Measurements from ENCODE around the gene SLC39A7. TPM values are rescaled to one million over a fixed set of nuclear protein-coding genes. Genes with fewer than 3 reads are reported as not detected.

Gene SLC39A7
- polyA plus RNA-seq, 1 donor (not counting 4 experiments of a cell fraction or from before 2014, with no cell fraction given), result 54.0 TPM

DNA sequence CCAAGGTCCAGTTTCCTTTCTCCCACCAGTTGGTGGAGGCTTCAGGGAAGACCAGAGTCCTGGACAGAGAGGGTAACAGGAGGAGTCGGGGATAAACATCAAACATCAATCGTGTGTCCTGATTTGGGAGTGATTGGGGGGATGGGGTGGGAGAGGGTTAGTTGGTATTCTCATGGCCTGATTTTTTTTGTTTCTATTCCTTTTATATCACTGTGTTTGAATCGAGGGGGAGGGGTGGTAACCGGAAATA lies 3.4 kb downstream of the SLC39A7 start:
- peaks cover 50% of the 10 kb centered on the region for H3K4me1 ChIP-seq (ENCODE audit: control insufficient read depth, extremely low read depth, insufficient read depth, low read length)
- H4K20me1 ChIP-seq (ENCODE audit: control insufficient read depth, extremely low read depth, insufficient read depth, low read length), result no peaks in the 10 kb centered on the region
- peak overlapping the region; percentile 98 for H3K4me2 ChIP-seq (ENCODE audit: control insufficient read depth, extremely low read depth, insufficient read depth, low read depth, low read length)
- peaks cover 5% of the 10 kb centered on the region for H3K9me1 ChIP-seq (ENCODE audit: control insufficient read depth, extremely low read depth, insufficient read depth, low read length)
- FAIRE-seq (no peak), DNase-seq (ENCODE audit: low read depth, low spot score) (no peak)
- no peak overlapping the region for H3K27ac ChIP-seq (ENCODE audit: control insufficient read depth, insufficient read depth, low read length)
- peaks cover 18 to 26% of the 10 kb centered on the region in 2 experiments for H3K36me3 ChIP-seq (ENCODE audit: control insufficient read depth in 2 of 2, extremely low read depth in 1 of 2, insufficient read depth in 2 of 2, low read length in 2 of 2)
- no peak overlapping the region for H3K9ac ChIP-seq (ENCODE audit: control insufficient read depth, extremely low read depth, insufficient read depth, low read length)
- dilution Hi-C loops (cut with MboI; ENCODE audit: extremely low pct_ligation_motif_present, low sequenced_read_pairs), result no loop called here
- H3K4me3 ChIP-seq (ENCODE audit: control insufficient read depth in 2 of 3, extremely low read depth in 1 of 3, insufficient read depth in 2 of 3, low read depth in 1 of 3, low read length in 3 of 3), result peak overlapping the region in 1 of 3 experiments; percentile 23
- H3K79me2 ChIP-seq (ENCODE audit: control insufficient read depth, insufficient read depth, low read length), result peaks cover 37% of the 10 kb centered on the region
- no peaks in the 10 kb centered on the region for H3K27me3 ChIP-seq (ENCODE audit: control insufficient read depth, extremely low read depth, insufficient read depth, low read length)
- no peak for TF ChIP-seq EZH2 (IDR thresholded peaks at IDR 0.05; ENCODE audit: low read length)
- TF ChIP-seq, protein P1, sequence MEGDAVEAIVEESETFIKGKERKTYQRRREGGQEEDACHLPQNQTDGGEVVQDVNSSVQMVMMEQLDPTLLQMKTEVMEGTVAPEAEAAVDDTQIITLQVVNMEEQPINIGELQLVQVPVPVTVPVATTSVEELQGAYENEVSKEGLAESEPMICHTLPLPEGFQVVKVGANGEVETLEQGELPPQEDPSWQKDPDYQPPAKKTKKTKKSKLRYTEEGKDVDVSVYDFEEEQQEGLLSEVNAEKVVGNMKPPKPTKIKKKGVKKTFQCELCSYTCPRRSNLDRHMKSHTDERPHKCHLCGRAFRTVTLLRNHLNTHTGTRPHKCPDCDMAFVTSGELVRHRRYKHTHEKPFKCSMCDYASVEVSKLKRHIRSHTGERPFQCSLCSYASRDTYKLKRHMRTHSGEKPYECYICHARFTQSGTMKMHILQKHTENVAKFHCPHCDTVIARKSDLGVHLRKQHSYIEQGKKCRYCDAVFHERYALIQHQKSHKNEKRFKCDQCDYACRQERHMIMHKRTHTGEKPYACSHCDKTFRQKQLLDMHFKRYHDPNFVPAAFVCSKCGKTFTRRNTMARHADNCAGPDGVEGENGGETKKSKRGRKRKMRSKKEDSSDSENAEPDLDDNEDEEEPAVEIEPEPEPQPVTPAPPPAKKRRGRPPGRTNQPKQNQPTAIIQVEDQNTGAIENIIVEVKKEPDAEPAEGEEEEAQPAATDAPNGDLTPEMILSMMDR (optimal IDR thresholded peaks at IDR 0.05 in 1 of 3, IDR thresholded peaks at IDR 0.05 in 1 of 3, conservative IDR thresholded peaks at IDR 0.05 in 1 of 3; ENCODE audit: extremely low read depth in 1 of 3, insufficient read depth in 2 of 3, low read length in 3 of 3), result no peak
- H3K9me3 ChIP-seq (ENCODE audit: control insufficient read depth, low read depth, low read length), result no peaks in the 10 kb centered on the region
- H2AFZ ChIP-seq (ENCODE audit: control insufficient read depth, low read length), result no peak overlapping the region

DNA sequence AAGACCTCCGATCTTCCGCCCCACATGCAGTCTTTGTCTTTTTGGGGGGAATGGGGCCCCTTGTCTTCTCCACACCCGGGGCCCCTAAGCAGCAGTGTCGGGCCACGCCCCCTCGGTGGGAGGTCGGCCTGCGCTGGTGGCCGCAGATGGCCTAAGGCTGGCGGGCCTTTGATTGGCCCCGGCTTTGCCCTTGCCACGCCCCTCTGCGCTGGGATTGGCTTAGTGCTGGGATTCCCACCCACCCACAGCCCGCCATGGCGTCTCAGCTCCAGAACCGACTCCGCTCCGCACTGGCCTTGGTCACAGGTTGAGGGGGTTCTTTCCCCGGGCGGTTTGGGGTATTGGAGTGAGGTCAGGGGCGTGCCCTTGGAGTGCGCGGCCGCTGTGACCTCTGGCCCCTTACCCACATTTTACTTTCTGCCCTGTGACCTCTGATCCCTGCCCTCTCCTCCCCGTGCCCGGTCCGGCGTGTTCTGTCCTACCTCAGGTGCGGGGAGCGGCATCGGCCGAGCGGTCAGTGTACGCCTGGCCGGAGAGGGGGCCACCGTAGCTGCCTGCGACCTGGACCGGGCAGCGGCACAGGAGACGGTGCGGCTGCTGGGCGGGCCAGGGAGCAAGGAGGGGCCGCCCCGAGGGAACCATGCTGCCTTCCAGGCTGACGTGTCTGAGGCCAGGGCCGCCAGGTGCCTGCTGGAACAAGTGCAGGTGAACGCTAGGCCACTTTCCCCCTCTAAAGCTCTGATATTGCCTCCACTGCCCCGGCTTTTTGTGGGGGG lies 3.9 kb downstream of the SLC39A7 start, which contains the start of gene HSD17B8:
Gene HSD17B8 (plus strand): TSS at position 241 of the 776 bp plus-strand sequence. CDS start 14 bp downstream, at position 255.
- H3K9me1 ChIP-seq (ENCODE audit: control insufficient read depth, extremely low read depth, insufficient read depth, low read length), result peaks cover 5% of the 10 kb centered on the region
- peaks cover 33% of the 10 kb centered on the region for H3K79me2 ChIP-seq (ENCODE audit: control insufficient read depth, insufficient read depth, low read length)
- dilution Hi-C loops (cut with MboI; ENCODE audit: extremely low pct_ligation_motif_present, low sequenced_read_pairs), result no loop called here
- no peak for FAIRE-seq
- H3K4me2 ChIP-seq (ENCODE audit: control insufficient read depth, extremely low read depth, insufficient read depth, low read depth, low read length), result peak within 1 kb of the TSS; percentile 98
- no peak for DNase-seq (ENCODE audit: low read depth, low spot score)
- H3K4me3 ChIP-seq (ENCODE audit: control insufficient read depth in 2 of 3, extremely low read depth in 1 of 3, insufficient read depth in 2 of 3, low read depth in 1 of 3, low read length in 3 of 3), result peak within 1 kb of the TSS; percentile 74 to 80 (median 79)
- H3K27me3 ChIP-seq (ENCODE audit: control insufficient read depth, extremely low read depth, insufficient read depth, low read length), result no peaks in the 10 kb centered on the region
- H3K9me3 ChIP-seq (ENCODE audit: control insufficient read depth, low read depth, low read length), result no peaks in the 10 kb centered on the region
- H3K9ac ChIP-seq (ENCODE audit: control insufficient read depth, extremely low read depth, insufficient read depth, low read length), result peak within 1 kb of the TSS; percentile 88
- peaks cover 46% of the 10 kb centered on the region for H3K4me1 ChIP-seq (ENCODE audit: control insufficient read depth, extremely low read depth, insufficient read depth, low read length)
- TF ChIP-seq, protein P1 (optimal IDR thresholded peaks at IDR 0.05 in 1 of 3, IDR thresholded peaks at IDR 0.05 in 1 of 3, conservative IDR thresholded peaks at IDR 0.05 in 1 of 3; ENCODE audit: extremely low read depth in 1 of 3, insufficient read depth in 2 of 3, low read length in 3 of 3), result no peak
- no peak for TF ChIP-seq EZH2 (IDR thresholded peaks at IDR 0.05; ENCODE audit: low read length)
- peaks cover 18 to 29% of the 10 kb centered on the region in 2 experiments for H3K36me3 ChIP-seq (ENCODE audit: control insufficient read depth in 2 of 2, extremely low read depth in 1 of 2, insufficient read depth in 2 of 2, low read length in 2 of 2)
- peak within 1 kb of the TSS; percentile 50 for H2AFZ ChIP-seq (ENCODE audit: control insufficient read depth, low read length)
- H3K27ac ChIP-seq (ENCODE audit: control insufficient read depth, insufficient read depth, low read length), result peak within 1 kb of the TSS; percentile 88
- H4K20me1 ChIP-seq (ENCODE audit: control insufficient read depth, extremely low read depth, insufficient read depth, low read length), result no peaks in the 10 kb centered on the region
